Embryonic facial prominence (tissue), 1 donor: Measurements from ENCODE around the gene PRPS1.
A peak's percentile ranks its signal among the peaks of the same experiment; 100 is the strongest.
"Not testable (repeated sequence)": the region's sequence is repeated elsewhere in the genome, so short reads cannot be mapped to it uniquely, and the experiment has no call there.

Experiments
- DNase-seq: peaks from one replicate; pipeline ENCODE4 v3.0.0-alpha.2; 2016; ENCODE audit errors: extremely low spot score

The PRPS1 gene

GRCh38 chrX:107627838-107628661 lies at the start of gene PRPS1:
TSS of gene PRPS1 (plus strand) at chrX:107628510. CDS start at chrX:107628629, 119 bp downstream.
- DNase-seq: peak; percentile 89

- DNase-seq: no peak
Measured at GRCh38 chrX:107579956-107580355, 48.4 kb upstream of the PRPS1 start.

GRCh38 chrX:107581923-107582322 lies 46.4 kb upstream of the PRPS1 start:
- DNase-seq: no peak

- DNase-seq: no peak
Measured at GRCh38 chrX:107589243-107589642, 39.1 kb upstream of the PRPS1 start.

GRCh38 chrX:107596651-107597050 lies 31.7 kb upstream of the PRPS1 start:
- DNase-seq: no peak

GRCh38 chrX:107597264-107597663 lies 31.0 kb upstream of the PRPS1 start:
- no peak for DNase-seq

- no peak for DNase-seq
Measured at GRCh38 chrX:107597791-107598190, 30.5 kb upstream of the PRPS1 start.

- DNase-seq: no peak
Measured at GRCh38 chrX:107599450-107599861, 28.9 kb upstream of the PRPS1 start.

- no peak for DNase-seq
Measured at GRCh38 chrX:107600366-107600765, 27.9 kb upstream of the PRPS1 start.

- no peak for DNase-seq
Measured at GRCh38 chrX:107601326-107601725, 27.0 kb upstream of the PRPS1 start.

GRCh38 chrX:107601759-107602158 lies 26.6 kb upstream of the PRPS1 start:
- no peak for DNase-seq

GRCh38 chrX:107602694-107603239 lies 25.5 kb upstream of the PRPS1 start:
- DNase-seq: no peak

- no peak for DNase-seq
Measured at GRCh38 chrX:107603429-107604159, 24.7 kb upstream of the PRPS1 start.

- not testable (repeated sequence) for DNase-seq
Measured at GRCh38 chrX:107609061-107609460, 19.2 kb upstream of the PRPS1 start.

GRCh38 chrX:107610667-107611066 lies 17.6 kb upstream of the PRPS1 start:
- DNase-seq: no peak

- DNase-seq: no peak
Measured at GRCh38 chrX:107619885-107620322, 8.4 kb upstream of the PRPS1 start.

GRCh38 chrX:107624893-107625292 lies 3.4 kb upstream of the PRPS1 start:
- no peak for DNase-seq

GRCh38 chrX:107625739-107626138 lies 2.6 kb upstream of the PRPS1 start:
- DNase-seq: no peak

GRCh38 chrX:107626481-107626880 lies 1.8 kb upstream of the PRPS1 start:
- DNase-seq: no peak

- DNase-seq: no peak
Measured at GRCh38 chrX:107626916-107627315, 1.4 kb upstream of the PRPS1 start.

- DNase-seq: no peak
Measured at GRCh38 chrX:107628662-107629539, 591 bp downstream of the PRPS1 start.

- DNase-seq: no peak
Measured at GRCh38 chrX:107629540-107629909, 1.2 kb downstream of the PRPS1 start.
